Measurements from ENCODE around the gene NSUN7.
"Not testable (repeated sequence)": the region's sequence is repeated elsewhere in the genome, so short reads cannot be mapped to it uniquely, and the experiment has no call there.

The NSUN7 gene

GRCh38 chr4:40736910-40737309 lies 12.8 kb upstream of the NSUN7 start:
- no peak for DNase-seq

- no peak for DNase-seq
These were observed 11.9 kb upstream of the NSUN7 start for GRCh38 chr4:40737879-40738278.

GRCh38 chr4:40739347-40739746 lies 10.4 kb upstream of the NSUN7 start:
- DNase-seq, result no peak

- no peak for DNase-seq
These were observed 5.5 kb upstream of the NSUN7 start for GRCh38 chr4:40744218-40744617.

- DNase-seq, result no peak
These were observed 4.3 kb upstream of the NSUN7 start for GRCh38 chr4:40745285-40745984.

- no peak for DNase-seq
These were observed 2.4 kb upstream of the NSUN7 start for GRCh38 chr4:40747207-40747835.

- no peak for DNase-seq
These were observed 905 bp downstream of the NSUN7 start for GRCh38 chr4:40750461-40751258.

GRCh38 chr4:40755616-40756015 lies 5.9 kb downstream of the NSUN7 start:
- no peak for DNase-seq

- no peak for DNase-seq
These were observed 13.5 kb downstream of the NSUN7 start for GRCh38 chr4:40763228-40763716.

GRCh38 chr4:40769266-40769665 lies 19.5 kb downstream of the NSUN7 start:
- no peak for DNase-seq

- no peak for DNase-seq
These were observed 28.3 kb downstream of the NSUN7 start for GRCh38 chr4:40778090-40778489.

GRCh38 chr4:40782876-40783275 lies 33.1 kb downstream of the NSUN7 start:
- no peak for DNase-seq

- no peak for DNase-seq
These were observed 36.0 kb downstream of the NSUN7 start for GRCh38 chr4:40785727-40786126.

GRCh38 chr4:40788331-40788730 lies 38.6 kb downstream of the NSUN7 start:
- DNase-seq, result no peak

GRCh38 chr4:40789031-40789430 lies 39.3 kb downstream of the NSUN7 start:
- DNase-seq, result no peak

GRCh38 chr4:40789771-40790170 lies 40.0 kb downstream of the NSUN7 start:
- DNase-seq, result no peak

GRCh38 chr4:40800064-40800463 lies 50.3 kb downstream of the NSUN7 start:
- DNase-seq, result no peak

GRCh38 chr4:40804598-40804997 lies 54.8 kb downstream of the NSUN7 start:
- DNase-seq, result no peak

- DNase-seq, result no peak
These were observed 59.2 kb downstream of the NSUN7 start for GRCh38 chr4:40808926-40809457.

- no peak for DNase-seq
These were observed 62.2 kb downstream of the NSUN7 start for GRCh38 chr4:40811956-40812355.

GRCh38 chr4:40812386-40812785 lies 62.6 kb downstream of the NSUN7 start:
- no peak for DNase-seq

GRCh38 chr4:40812856-40813255 lies 63.1 kb downstream of the NSUN7 start:
- DNase-seq, result no peak

- DNase-seq, result not testable (repeated sequence)
These were observed 67.4 kb downstream of the NSUN7 start for GRCh38 chr4:40817157-40817556.

Data from effector CD8-positive, alpha-beta T cell (primary cell).